ENCODE results near the gene LTC4S. TPM values are rescaled to one million over a fixed set of nuclear protein-coding genes. Genes with fewer than 3 reads are reported as not detected.

The LTC4S gene
- polyA plus RNA-seq, 1 experiment = 0.40 TPM

- H3K27me3 ChIP-seq (ENCODE audit: control insufficient read depth, insufficient read depth, low read length) = no peaks in the 10 kb centered on the region
- no peak overlapping the region for H3K27ac ChIP-seq (ENCODE audit: low read depth, low read length)
- no peak overlapping the region for H3K4me3 ChIP-seq (ENCODE audit: low read depth, low read length)
- ChIA-PET POLR2A (no interaction called here), CTCF (interaction anchor here (0.6 kb wide), 2 partner anchors 23 to 108 kb away, joined by 4 to 9 read pairs; no protein-coding TSS in a partner anchor)
- DNase-seq (ENCODE audit: low read depth, low spot score) = no peak
- TF ChIP-seq CTCF (IDR thresholded peaks at IDR 0.05; ENCODE audit: low read depth, low read length) = no peak
- no peaks in the 10 kb centered on the region for H3K9me3 ChIP-seq (ENCODE audit: control insufficient read depth, insufficient read depth, low read length)
Measured at GRCh38 chr5:179772351-179772750, 21.4 kb upstream of the LTC4S start.

- Histone ChIP-seq H3K9me3 (ENCODE audit: control insufficient read depth, insufficient read depth, low read length) (no peaks in the 10 kb centered on the region), H3K27me3 (ENCODE audit: control insufficient read depth, insufficient read depth, low read length) (no peaks in the 10 kb centered on the region), H3K27ac (ENCODE audit: low read depth, low read length) (no peak overlapping the region), H3K4me3 (ENCODE audit: low read depth, low read length) (no peak overlapping the region)
- POLR2A ChIA-PET = no interaction called here
- TF ChIP-seq CTCF (IDR thresholded peaks at IDR 0.05; ENCODE audit: low read depth, low read length) = no peak
- CTCF ChIA-PET = no interaction called here
- DNase-seq (ENCODE audit: low read depth, low spot score) = no peak
Measured at GRCh38 chr5:179773686-179774040, 20.1 kb upstream of the LTC4S start.

GRCh38 chr5:179774442-179774841 is 19.3 kb upstream of the LTC4S start:
- Histone ChIP-seq H3K4me3 (ENCODE audit: low read depth, low read length) (no peak overlapping the region), H3K27ac (ENCODE audit: low read depth, low read length) (no peak overlapping the region), H3K27me3 (ENCODE audit: control insufficient read depth, insufficient read depth, low read length) (no peaks in the 10 kb centered on the region), H3K9me3 (ENCODE audit: control insufficient read depth, insufficient read depth, low read length) (no peaks in the 10 kb centered on the region)
- TF ChIP-seq CTCF (IDR thresholded peaks at IDR 0.05; ENCODE audit: low read depth, low read length) = no peak
- DNase-seq (ENCODE audit: low read depth, low spot score) = no peak
- CTCF ChIA-PET = no interaction called here
- POLR2A ChIA-PET = no interaction called here

GRCh38 chr5:179776411-179776938 is 17.3 kb upstream of the LTC4S start:
- TF ChIP-seq CTCF (IDR thresholded peaks at IDR 0.05; ENCODE audit: low read depth, low read length) = no peak
- CTCF ChIA-PET = interaction anchor here (2.5 kb wide), 1 partner anchor 13 kb away, joined by 15 read pairs; no protein-coding TSS in a partner anchor
- Histone ChIP-seq H3K27me3 (ENCODE audit: control insufficient read depth, insufficient read depth, low read length) (no peaks in the 10 kb centered on the region), H3K9me3 (ENCODE audit: control insufficient read depth, insufficient read depth, low read length) (no peaks in the 10 kb centered on the region), H3K27ac (ENCODE audit: low read depth, low read length) (no peak overlapping the region), H3K4me3 (ENCODE audit: low read depth, low read length) (no peak overlapping the region)
- DNase-seq (ENCODE audit: low read depth, low spot score) = no peak
- POLR2A ChIA-PET = interaction anchor here (0.5 kb wide), 1 partner anchor 8 kb away, joined by 3 read pairs; no protein-coding TSS in a partner anchor

- no peak for TF ChIP-seq CTCF (IDR thresholded peaks at IDR 0.05; ENCODE audit: low read depth, low read length)
- Histone ChIP-seq H3K27ac (ENCODE audit: low read depth, low read length) (no peak overlapping the region), H3K27me3 (ENCODE audit: control insufficient read depth, insufficient read depth, low read length) (no peaks in the 10 kb centered on the region), H3K9me3 (ENCODE audit: control insufficient read depth, insufficient read depth, low read length) (no peaks in the 10 kb centered on the region), H3K4me3 (ENCODE audit: low read depth, low read length) (no peak overlapping the region)
- DNase-seq (ENCODE audit: low read depth, low spot score) = no peak
- POLR2A ChIA-PET = interaction anchor here (0.9 kb wide), 1 partner anchor 17 kb away, joined by 3 read pairs; the partner anchor contains the start of gene LTC4S
- CTCF ChIA-PET = interaction anchor here (2.5 kb wide), 1 partner anchor 14 kb away, joined by 15 read pairs; no protein-coding TSS in a partner anchor
Measured at GRCh38 chr5:179777456-179777855, 16.3 kb upstream of the LTC4S start.

Data from AG04450 (cell line).